Measurements from ENCODE around the gene ALG12. TPM values are rescaled to one million over a fixed set of nuclear protein-coding genes. Genes with fewer than 3 reads are reported as not detected.
"Not testable (repeated sequence)": the region's sequence is repeated elsewhere in the genome, so short reads cannot be mapped to it uniquely, and the experiment has no call there.

The ALG12 gene
- total RNA-seq, 1 donor, result 20.3 TPM

- DNase-seq (ENCODE audit: low read depth), result no peak
- TF ChIP-seq CTCF (IDR thresholded peaks at IDR 0.05; ENCODE audit: insufficient read depth, low read depth, low read length), result no peak
- no peak overlapping the region for H3K4me3 ChIP-seq (ENCODE audit: low read depth, low read length)
Measured at GRCh38 chr22:49856343-49856742, 61.9 kb downstream of the ALG12 start.

DNA sequence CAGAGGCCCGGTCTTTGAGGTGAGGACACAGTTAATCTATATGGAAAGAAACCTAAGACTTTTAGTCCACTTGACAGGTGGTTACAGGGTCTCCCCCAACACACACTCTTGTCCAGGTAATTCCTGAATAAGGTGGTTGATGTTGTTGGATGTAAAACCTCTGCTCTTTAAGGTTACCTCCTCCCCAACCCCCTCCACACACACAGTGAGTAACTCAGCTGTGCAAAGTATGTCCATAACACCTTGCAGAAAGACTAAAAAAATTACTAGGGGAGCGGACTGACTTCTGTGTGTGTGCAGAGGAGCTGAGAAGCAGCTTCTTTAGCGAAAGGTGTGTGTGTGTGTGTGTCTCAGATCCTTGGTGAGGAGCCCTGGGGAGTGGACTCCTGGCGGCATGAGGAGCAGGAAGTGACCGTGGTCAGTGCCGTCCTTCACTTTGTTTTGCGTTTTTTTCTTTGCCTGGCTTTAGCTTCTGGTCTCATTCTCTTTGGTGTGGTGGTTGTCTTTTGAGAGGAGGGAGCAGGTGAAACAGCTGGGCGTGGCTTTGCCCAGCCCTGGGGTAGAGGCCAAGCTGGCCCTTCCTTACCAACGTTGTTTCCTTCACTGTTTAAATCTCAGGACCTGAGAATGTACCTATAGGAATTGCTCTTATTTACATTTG lies 62.9 kb downstream of the ALG12 start:
- DNase-seq (ENCODE audit: low read depth), result peak; percentile 25
- TF ChIP-seq CTCF (IDR thresholded peaks at IDR 0.05; ENCODE audit: insufficient read depth, low read depth, low read length), result no peak
- H3K4me3 ChIP-seq (ENCODE audit: low read depth, low read length), result peak overlapping the region; percentile 76

DNA sequence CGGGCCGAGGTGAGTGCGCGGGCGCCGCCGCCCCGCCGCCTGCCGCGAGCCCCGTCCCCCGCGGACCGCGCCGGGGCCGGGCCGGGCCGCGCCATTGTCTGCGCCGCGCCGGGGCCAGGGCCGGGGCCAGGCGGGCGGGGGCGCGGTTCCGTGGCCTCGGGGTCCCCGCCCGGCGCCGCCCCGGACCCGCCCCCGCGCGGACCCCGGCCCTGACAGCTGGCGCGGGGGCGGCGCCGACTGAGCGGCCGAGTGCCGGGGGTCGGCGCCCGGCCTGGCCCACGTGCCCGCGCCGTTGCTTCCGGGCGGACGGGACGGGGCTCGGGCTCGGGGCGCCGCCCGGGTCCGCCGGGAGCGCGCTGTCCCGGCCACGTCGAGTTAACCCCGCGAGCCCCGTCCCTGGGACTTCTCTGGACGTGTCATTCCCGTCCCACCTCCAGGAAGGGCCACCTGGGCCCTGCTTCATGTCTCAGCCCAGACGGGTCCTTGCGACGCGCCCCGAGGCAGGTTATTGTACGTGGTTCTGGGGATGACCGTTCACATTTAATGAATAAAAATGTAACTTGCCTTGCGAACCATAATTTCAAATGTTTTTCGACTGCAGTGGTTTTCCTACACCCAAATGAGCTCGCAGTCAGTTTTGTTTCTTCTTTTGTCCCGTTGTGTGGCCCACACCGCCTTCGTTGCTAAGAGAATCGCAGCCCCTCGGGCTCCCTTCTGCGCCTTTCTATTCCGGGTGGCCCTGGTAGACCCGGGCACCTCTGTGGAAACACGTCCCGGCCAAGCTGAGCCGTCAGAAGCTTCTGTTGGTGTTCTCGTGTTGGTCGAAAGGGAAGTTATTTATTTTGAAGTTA lies 64.0 kb downstream of the ALG12 start:
- H3K4me3 ChIP-seq (ENCODE audit: low read depth, low read length), result peak overlapping the region; percentile 76
- peak; percentile 34 for DNase-seq (ENCODE audit: low read depth)
- no peak for TF ChIP-seq CTCF (IDR thresholded peaks at IDR 0.05; ENCODE audit: insufficient read depth, low read depth, low read length)

- TF ChIP-seq CTCF (IDR thresholded peaks at IDR 0.05; ENCODE audit: insufficient read depth, low read depth, low read length), result no peak
- H3K4me3 ChIP-seq (ENCODE audit: low read depth, low read length), result peak within 1 kb of the TSS; percentile 76
- DNase-seq (ENCODE audit: low read depth), result peak; percentile 96
Measured at GRCh38 chr22:49852898-49853894, 65.0 kb downstream of the ALG12 start, which contains the start of gene ZBED4. Gene ZBED4, plus strand, starts transcription at chr22:49853844. Its CDS starts 29,819 bp downstream, at chr22:49883663.

DNA sequence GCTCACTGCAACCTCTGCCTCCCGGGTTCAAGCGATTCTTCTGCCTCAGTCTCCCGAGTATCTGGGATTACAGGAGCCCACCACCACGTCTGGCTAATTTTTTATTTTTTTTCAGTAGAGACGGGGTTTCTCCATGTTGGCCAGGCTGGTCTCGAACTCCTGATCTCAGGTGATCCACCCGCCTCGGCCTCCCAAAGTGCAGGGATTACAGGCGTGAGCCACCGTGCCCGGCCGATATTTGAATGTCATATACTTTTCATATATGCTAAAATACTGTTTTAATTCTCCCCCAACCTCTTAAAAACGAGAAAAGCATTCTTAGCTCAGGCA lies 65.7 kb downstream of the ALG12 start:
- peak overlapping the region; percentile 75 for H3K4me3 ChIP-seq (ENCODE audit: low read depth, low read length)
- DNase-seq (ENCODE audit: low read depth), result not testable (repeated sequence)

GRCh38 chr22:49850959-49851802 lies 67.1 kb downstream of the ALG12 start:
- no peak for TF ChIP-seq CTCF (IDR thresholded peaks at IDR 0.05; ENCODE audit: insufficient read depth, low read depth, low read length)
- DNase-seq (ENCODE audit: low read depth), result no peak
- no peak overlapping the region for H3K4me3 ChIP-seq (ENCODE audit: low read depth, low read length)

Small RNAs within 50 kb of the gene (small RNA-seq; reads per million reads assigned to genes)
- not detected for gene MIR6821

Other genes starting within 250 kb of the ALG12 start
- gene BRD1, start 90.6 kb downstream of the ALG12 start, total RNA-seq, result 29.3 and 29.8 TPM in 2 replicates
- gene ZBED4, start 64.6 kb downstream of the ALG12 start, total RNA-seq, result 10.6 and 13.4 TPM in 2 replicates
- 53.1 and 58.9 TPM in 2 replicates for gene CRELD2, start 196 bp upstream of the ALG12 start, total RNA-seq
- gene PIM3, start 42.3 kb upstream of the ALG12 start, total RNA-seq, result 27.7 and 32.0 TPM in 2 replicates
- under 0.01 TPM in 1 of 2 replicates, not detected in the other for gene IL17REL, start 94.3 kb upstream of the ALG12 start, total RNA-seq
- not detected in 2 replicates for gene TTLL8, start 139.9 kb upstream of the ALG12 start, total RNA-seq
- gene MLC1, start 167.0 kb upstream of the ALG12 start, total RNA-seq, result under 0.01 TPM in 2 replicates
- gene MOV10L1, start 171.6 kb upstream of the ALG12 start, total RNA-seq, result 9.7 and 10.8 TPM in 2 replicates